ENCODE measurements around the gene NUDT3.

- no peak for TF ChIP-seq CTCF (IDR thresholded peaks at IDR 0.05)
- TF ChIP-seq EP300 (IDR thresholded peaks at IDR 0.05) = no peak
These were observed 144.2 kb downstream of the NUDT3 start for GRCh38 chr6:34248198-34248726.

Measured in gastroesophageal sphincter (tissue), 3 donors.